Measurements from ENCODE around the gene ETV3. TPM values are rescaled to one million over a fixed set of nuclear protein-coding genes. Genes with fewer than 3 reads are reported as not detected.
"Not testable (repeated sequence)": the region's sequence is repeated elsewhere in the genome, so short reads cannot be mapped to it uniquely, and the experiment has no call there.

Gene ETV3
- total RNA-seq, 1 experiment from 2014 or later = 36.3 TPM

GRCh38 chr1:157171903-157172503 lies 33.8 kb upstream of the ETV3 start:
- not testable (repeated sequence) for H3K36me3 Mint-ChIP-seq (ENCODE audit: insufficient read depth in 1 of 3, low read depth in 3 of 3); H3K27me3 Mint-ChIP-seq (ENCODE audit: low read depth); H3K4me2 ChIP-seq (ENCODE audit: insufficient read depth, insufficient read length, low read length); H2BK5ac ChIP-seq (ENCODE audit: insufficient read length, low read length); H2BK20ac ChIP-seq (ENCODE audit: low read depth, low read length, poor library complexity, severe bottlenecking); H3K4ac ChIP-seq (ENCODE audit: low read depth, low read length); H3K79me1 ChIP-seq (ENCODE audit: insufficient read depth, low read depth, low read length, poor library complexity, severe bottlenecking); H4K5ac ChIP-seq (ENCODE audit: insufficient read length, low read depth, low read length); H3K27me3 ChIP-seq (ENCODE audit: insufficient read depth, low read length); H4K91ac ChIP-seq (ENCODE audit: insufficient read length, low read depth, low read length); H3K27ac ChIP-seq (ENCODE audit: insufficient read length, low read depth, low read length); H3K9me3 Mint-ChIP-seq; H3K4me3 Mint-ChIP-seq; H3K14ac ChIP-seq (ENCODE audit: insufficient read depth, low read length); H3K18ac ChIP-seq (ENCODE audit: insufficient read length, low read depth, low read length); H2AFZ ChIP-seq (ENCODE audit: low read length); H3K9me3 ChIP-seq (ENCODE audit: control insufficient read depth, low read depth, low read length); H3T11ph ChIP-seq (ENCODE audit: low read length); H2AK5ac ChIP-seq (ENCODE audit: insufficient read length, low read length); H3K56ac ChIP-seq (ENCODE audit: insufficient read length, low read depth, low read length); H3K23me2 ChIP-seq (ENCODE audit: insufficient read length, low read depth, low read length, poor library complexity, severe bottlenecking); H4K20me1 ChIP-seq (ENCODE audit: control insufficient read depth, insufficient read depth, insufficient read length); H3K4me1 ChIP-seq (ENCODE audit: insufficient read depth, low read length); H2BK12ac ChIP-seq (ENCODE audit: insufficient read length, low read depth, low read length); H3K9ac ChIP-seq (ENCODE audit: extremely low read depth, insufficient read length, low read length); H3K79me2 ChIP-seq (ENCODE audit: insufficient read depth, low read length); H3K23ac ChIP-seq (ENCODE audit: insufficient read length, low read depth, low read length); H4K8ac ChIP-seq (replicated peaks; ENCODE audit: insufficient read length, low read depth, low read length); H2BK120ac ChIP-seq (ENCODE audit: low read depth, low read length, poor library complexity, severe bottlenecking); H2BK15ac ChIP-seq (ENCODE audit: low read depth, low read length)
- TF ChIP-seq, protein P1, sequence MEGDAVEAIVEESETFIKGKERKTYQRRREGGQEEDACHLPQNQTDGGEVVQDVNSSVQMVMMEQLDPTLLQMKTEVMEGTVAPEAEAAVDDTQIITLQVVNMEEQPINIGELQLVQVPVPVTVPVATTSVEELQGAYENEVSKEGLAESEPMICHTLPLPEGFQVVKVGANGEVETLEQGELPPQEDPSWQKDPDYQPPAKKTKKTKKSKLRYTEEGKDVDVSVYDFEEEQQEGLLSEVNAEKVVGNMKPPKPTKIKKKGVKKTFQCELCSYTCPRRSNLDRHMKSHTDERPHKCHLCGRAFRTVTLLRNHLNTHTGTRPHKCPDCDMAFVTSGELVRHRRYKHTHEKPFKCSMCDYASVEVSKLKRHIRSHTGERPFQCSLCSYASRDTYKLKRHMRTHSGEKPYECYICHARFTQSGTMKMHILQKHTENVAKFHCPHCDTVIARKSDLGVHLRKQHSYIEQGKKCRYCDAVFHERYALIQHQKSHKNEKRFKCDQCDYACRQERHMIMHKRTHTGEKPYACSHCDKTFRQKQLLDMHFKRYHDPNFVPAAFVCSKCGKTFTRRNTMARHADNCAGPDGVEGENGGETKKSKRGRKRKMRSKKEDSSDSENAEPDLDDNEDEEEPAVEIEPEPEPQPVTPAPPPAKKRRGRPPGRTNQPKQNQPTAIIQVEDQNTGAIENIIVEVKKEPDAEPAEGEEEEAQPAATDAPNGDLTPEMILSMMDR (conservative IDR thresholded peaks at IDR 0.05) = peak; percentile 61
- Mint-ChIP-seq H3K4me1 (peaks cover 14 to 20% of the 10 kb centered on the region in 2 experiments), H3K27ac (peak overlapping the region in 1 of 3 experiments; percentile 43; a peak in 1 of 7 replicates)
- DNase-seq = peak; percentile 68
- WGBS (ENCODE audit: extremely low coverage, insufficient read length, low lambda C conversion rate) = no CpG with 5 or more reads among the region's 8 CpGs
